ENCODE measurements around the gene GPR146.
"Not testable (repeated sequence)": the region's sequence is repeated elsewhere in the genome, so short reads cannot be mapped to it uniquely, and the experiment has no call there.

GPR146 gene

DNA sequence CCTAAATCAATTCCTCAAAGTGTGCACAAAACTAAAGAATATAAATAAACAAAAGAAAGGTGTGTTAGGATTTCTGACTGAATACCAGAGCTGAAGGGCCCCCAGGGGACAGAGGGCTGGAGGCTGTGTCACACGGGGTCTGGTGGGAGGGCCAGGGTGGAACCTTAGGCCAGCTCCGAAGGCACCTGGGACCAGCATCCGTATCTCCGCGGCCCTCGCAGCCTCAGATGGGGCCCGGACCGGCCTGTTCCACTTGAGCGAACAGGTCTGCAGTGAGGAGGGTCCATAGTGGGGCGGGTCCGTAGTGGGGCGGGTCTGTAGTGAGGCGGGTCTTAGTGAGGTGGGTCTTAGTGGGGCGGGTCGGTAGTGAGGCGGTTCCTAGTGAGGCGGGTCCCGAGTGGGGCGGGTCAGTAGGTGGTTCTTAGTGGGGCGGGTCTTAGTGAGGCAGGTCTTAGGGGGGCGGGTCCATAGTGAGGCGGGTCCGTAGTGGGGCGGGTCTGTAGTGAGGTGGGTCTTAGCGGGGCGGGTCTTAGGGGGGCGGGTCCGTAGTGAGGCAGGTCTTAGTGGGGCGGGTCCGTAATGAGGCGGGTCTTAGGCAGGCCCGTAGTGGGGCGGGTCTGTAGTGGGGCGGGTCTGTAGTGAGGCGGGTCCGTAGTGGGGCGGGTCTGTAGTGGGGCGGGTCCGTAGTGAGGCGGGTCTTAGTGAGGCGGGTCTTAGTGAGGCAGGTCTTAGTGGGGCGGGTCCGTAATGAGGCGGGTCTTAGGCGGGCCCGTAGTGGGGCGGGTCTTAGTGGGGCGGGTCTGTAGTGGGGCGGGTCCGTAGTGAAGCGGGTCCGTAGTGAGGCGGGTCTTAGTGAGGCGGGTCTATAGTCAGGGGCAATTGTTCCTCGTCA, 15.1 kb downstream of the GPR146 start:
- DNase-seq: peak in 4 of 6 experiments; percentile 15 to 42 (median 28)

GRCh38 chr7:1060315-1061072, 16.1 kb downstream of the GPR146 start:
- DNase-seq: no peak

DNA sequence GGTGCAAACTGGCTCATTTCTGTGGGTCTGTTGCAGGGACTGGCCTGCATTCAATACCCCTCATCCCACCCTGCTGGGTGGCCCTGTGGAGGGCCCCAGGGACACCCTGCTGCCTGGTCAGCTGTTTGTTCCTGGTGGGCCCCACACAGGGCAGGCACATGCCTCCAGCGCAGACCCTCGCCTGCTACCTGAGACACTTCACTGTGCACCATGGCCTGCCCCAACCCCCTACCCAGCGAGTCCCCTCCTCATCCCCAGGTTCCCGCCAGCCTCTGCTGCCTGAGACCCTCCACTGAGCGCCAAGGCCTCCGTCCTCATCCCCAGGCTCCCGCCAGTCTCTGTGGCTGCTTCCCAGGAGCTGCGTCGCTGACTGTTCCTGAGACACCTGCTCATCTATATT, 16.8 kb downstream of the GPR146 start:
- no peak for DNase-seq

- no peak for DNase-seq
Observed at GRCh38 chr7:1062296-1063294, 18.2 kb downstream of the GPR146 start.

- no peak for DNase-seq
Observed at GRCh38 chr7:1063361-1063760, 19.0 kb downstream of the GPR146 start.

- DNase-seq: no peak
Observed at GRCh38 chr7:1064581-1064980, 20.2 kb downstream of the GPR146 start.

DNA sequence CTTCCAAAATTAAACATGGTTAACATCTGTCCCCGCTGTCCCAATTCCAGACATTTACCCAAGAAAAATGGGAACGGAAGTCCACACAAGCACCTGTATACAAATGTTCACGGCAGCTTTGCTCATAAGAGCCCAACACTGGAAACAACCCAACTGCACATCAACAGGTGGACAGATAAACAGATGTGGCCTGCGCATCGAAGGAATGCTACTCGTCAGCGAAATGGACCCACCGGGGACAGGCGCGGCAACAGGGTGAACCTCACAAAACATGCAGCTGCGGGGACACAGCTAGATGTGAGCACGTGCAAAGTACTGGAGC, 20.9 kb downstream of the GPR146 start:
- no peak for DNase-seq

DNA sequence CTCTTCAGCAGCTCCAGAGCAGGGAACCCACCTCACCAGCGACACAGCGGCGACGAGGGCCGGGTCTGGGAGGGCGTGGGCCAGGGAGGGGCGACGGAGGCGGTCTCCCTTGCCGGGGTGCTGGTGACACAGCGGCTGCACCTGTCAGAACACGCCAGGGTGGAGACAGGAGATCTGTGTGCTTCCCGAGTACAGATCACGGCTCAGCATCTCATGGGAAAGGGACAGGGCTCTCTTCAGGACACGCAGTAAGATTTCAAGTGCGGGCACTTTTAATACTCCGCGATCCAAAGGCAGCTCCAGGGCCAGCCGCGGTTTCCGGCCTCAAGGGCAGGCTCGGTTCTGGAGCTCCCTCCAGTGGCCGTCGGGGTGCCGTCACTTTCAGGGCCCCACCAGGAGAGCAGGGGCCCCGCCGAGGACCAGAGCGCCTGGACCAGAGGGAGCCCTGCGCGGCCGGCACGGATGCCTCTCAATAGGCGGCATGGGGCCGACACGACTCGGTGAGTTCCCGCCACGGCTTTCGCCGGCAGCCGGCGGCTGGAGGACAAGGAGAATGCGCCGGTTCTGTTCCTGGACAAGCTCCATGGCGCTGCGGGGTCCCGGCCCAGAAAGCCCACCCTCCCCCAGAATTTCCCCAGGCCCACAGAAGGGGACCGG, 21.4 kb downstream of the GPR146 start:
- peak; percentile 65 to 85 (median 78) for DNase-seq

DNA sequence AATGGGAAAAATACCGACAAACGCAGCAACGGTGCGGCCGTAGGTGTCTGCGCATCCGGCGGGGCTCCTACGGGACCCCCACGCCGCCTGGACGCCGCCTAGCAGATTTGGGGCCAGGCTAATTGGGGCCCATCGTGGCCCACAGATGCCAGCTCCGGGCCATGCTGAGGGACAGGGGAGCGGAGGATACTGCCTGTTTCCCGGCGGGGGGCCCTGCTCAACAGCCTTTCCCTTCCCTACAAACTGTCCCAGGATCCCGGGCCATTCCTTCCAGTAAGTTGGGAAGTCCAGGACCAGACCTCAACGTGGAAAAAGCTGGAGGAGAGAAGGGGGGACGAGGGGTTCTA, 21.9 kb downstream of the GPR146 start:
- DNase-seq: no peak

- no peak for DNase-seq
Observed at GRCh38 chr7:1068013-1068412, 23.7 kb downstream of the GPR146 start.

DNA sequence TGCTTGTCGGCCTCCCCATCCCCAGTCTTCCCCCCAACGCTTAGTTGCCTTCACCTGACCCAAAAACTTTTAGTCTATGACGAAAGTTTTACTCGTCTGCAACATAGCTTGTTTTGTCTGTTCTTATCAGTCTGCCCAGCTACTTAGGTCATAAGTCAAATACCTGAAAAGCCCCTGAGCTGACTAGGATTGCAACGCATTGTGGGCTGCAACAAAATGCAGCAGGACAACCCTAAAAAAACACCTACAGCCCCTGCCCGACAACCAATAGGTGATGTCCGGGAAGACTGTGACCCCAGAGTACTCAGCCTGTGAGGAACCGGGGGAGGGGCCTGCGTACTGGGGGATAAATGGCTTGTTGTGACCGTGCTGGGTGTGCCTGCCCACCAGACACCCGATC, 24.3 kb downstream of the GPR146 start:
- no peak for DNase-seq

DNA sequence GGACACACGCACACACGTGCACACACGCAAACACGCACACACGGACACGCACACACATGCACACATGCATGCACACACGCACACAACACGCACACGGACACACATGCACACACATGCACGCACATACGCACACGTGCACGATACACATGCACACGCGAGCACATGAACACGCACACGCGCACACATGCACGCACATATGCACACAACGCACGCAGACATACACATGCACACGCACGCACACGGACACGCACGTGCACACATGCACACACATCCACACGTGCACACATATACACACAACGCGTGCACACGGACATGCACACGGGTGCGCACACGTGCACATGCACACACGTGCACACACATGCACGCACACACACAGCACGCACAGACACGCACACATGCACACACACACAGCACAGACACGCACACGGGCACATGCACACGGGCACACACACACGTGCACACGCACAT, 26.2 kb downstream of the GPR146 start:
- no peak for DNase-seq

- DNase-seq: no peak
Observed at GRCh38 chr7:1071731-1072254, 27.4 kb downstream of the GPR146 start.

GRCh38 chr7:1073142-1073977, 29.0 kb downstream of the GPR146 start:
- no peak for DNase-seq

DNA sequence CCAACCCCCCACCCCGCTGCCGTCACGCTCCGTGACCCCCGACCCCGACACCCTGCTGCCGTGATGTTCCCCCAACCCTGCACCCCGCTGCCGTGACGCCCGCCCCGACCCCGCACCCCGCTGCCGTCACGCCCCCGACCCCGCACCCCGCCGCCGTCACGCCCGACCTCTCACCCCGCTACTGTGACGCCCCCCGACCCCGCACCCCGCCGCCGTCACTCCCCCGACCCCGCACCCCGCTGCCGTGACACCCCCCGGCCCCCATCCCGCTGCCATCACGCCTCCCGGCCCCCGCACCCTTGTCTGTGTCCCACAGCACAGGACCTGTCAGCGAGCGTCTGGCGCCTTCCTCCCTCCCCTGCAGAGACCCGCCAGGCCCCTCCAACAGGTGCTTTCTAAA, 29.7 kb downstream of the GPR146 start:
- DNase-seq: not testable (repeated sequence)

GRCh38 chr7:1074593-1075431, 30.5 kb downstream of the GPR146 start:
- DNase-seq: no peak

DNA sequence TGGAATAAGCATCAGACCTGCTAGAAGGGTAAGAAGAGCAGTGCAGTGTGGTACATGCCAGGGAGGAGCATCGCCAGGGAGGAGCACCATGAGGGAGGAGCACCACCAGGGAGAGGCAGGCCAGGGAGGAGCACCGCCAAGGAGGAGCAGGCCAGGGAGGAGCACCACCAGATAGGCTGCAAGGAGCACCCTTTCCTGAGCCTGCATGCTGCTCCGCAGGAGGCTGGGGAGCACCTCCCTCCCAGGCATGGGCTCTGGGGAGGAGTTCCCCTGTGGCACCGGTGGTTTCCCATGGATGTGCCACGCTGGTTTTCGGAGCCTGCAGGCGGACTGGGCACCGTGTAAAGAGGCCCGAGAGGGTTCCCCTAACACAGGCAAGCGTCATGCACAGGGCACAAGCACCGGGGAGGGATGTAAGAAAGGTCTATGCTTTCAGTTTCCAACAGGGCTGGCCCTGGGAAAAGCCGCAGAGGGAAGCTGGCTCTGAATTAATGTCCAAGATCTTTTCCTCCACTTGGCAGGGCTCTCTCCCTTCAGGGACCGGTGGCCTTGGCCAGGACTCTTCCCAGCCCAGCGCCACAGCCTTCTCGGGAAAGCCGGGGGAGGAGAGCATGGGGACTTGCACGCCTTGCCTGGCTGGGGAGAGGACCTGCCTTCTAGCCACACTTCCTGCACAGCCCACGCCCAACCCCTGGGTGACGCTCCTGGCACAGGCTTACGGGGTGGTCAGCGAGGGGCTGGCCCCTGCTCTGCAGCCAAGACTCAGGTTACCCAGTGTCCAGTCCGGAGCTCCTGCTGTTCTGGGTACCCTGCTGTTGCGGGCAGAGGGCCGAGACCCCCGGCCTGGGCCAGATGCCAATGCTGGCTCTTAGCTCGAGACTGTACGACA, 32.1 kb downstream of the GPR146 start:
- DNase-seq: no peak

DNA sequence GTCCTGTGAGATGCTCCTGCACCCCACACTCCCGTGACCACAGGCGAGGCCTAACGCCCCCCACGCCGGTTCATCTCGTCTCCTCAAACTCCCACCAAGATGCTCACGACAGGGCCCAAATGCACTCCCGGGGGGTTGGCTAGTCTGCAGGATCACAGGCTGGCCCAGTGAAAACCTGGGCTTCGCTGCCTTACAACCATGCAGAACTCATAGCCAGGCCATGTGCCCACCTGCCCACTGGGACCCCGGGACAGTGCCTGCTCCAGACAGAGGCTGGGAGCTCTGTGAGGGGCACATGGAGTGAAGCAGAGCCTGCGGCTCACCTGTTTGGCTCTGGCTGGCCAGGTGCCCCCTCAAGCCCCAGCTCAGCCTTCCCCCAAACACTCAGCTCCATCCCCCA, 34.2 kb downstream of the GPR146 start:
- DNase-seq: no peak

DNA sequence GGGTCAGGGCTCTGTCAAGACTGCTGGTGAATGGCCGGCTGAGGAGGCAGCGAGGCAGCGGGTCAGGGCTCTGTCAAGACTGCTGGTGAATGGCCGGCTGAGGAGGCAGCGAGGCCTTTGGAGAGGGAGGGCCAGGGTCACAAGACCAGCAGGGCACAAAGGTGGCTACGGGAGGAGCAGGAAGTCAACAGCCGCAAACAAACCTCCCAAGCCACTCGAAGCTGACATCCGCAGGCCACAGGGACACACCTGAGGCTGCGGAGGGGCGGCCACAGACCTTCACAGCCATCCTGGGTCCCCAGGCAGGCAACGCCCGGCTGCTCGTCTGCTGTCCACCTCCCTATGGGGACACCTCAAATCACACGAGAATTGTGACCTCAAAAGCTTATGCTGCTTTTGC, 34.6 kb downstream of the GPR146 start:
- DNase-seq: no peak
